ENCODE measurements around the gene SIRT6. TPM values are rescaled to one million over a fixed set of nuclear protein-coding genes. Genes with fewer than 3 reads are reported as not detected.
A peak's percentile ranks its signal among the peaks of the same experiment; 100 is the strongest.

The SIRT6 gene
- total RNA-seq, 1 experiment from 2014 or later: 22.9 TPM

GRCh38 chr19:4186087-4186993 is 4.0 kb upstream of the SIRT6 start:
- H3K27me3 Mint-ChIP-seq (ENCODE audit: unreplicated experiment): peaks cover 28% of the 10 kb centered on the region
- H3K4me1 Mint-ChIP-seq (ENCODE audit: low read depth, unreplicated experiment): peaks cover 2% of the 10 kb centered on the region
- no peak overlapping the region for H3K27ac Mint-ChIP-seq (ENCODE audit: unreplicated experiment)
- CTCF ChIA-PET: interaction anchor here (0.6 to 1.0 kb wide), 2 partner anchors 46 to 334 kb away, joined by 3 read pairs; no protein-coding TSS in a partner anchor
- peak; percentile 85 for DNase-seq
- H3K4me3 Mint-ChIP-seq (ENCODE audit: low read depth, unreplicated experiment): no peak overlapping the region
- peaks cover 20% of the 10 kb centered on the region for H3K36me3 Mint-ChIP-seq (ENCODE audit: insufficient read depth, unreplicated experiment)
- no peaks in the 10 kb centered on the region for H3K9me3 Mint-ChIP-seq (ENCODE audit: low read depth, unreplicated experiment)
- BruUV-seq (replicated peaks): no TSS peak
- intact Hi-C loops (cut with micrococcal nuclease; ENCODE audit: unreplicated experiment): loop anchor here (10.0 kb wide), 1 partner anchor 132 kb away; no protein-coding TSS in a partner anchor
- TF ChIP-seq, protein P1, sequence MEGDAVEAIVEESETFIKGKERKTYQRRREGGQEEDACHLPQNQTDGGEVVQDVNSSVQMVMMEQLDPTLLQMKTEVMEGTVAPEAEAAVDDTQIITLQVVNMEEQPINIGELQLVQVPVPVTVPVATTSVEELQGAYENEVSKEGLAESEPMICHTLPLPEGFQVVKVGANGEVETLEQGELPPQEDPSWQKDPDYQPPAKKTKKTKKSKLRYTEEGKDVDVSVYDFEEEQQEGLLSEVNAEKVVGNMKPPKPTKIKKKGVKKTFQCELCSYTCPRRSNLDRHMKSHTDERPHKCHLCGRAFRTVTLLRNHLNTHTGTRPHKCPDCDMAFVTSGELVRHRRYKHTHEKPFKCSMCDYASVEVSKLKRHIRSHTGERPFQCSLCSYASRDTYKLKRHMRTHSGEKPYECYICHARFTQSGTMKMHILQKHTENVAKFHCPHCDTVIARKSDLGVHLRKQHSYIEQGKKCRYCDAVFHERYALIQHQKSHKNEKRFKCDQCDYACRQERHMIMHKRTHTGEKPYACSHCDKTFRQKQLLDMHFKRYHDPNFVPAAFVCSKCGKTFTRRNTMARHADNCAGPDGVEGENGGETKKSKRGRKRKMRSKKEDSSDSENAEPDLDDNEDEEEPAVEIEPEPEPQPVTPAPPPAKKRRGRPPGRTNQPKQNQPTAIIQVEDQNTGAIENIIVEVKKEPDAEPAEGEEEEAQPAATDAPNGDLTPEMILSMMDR (IDR thresholded peaks at IDR 0.05; ENCODE audit: unreplicated experiment): peak; percentile 83

GRCh38 chr19:4185413-4186086 is 3.2 kb upstream of the SIRT6 start:
- peaks cover 8% of the 10 kb centered on the region for H3K4me1 Mint-ChIP-seq (ENCODE audit: low read depth, unreplicated experiment)
- CTCF ChIA-PET: no interaction called here
- H3K36me3 Mint-ChIP-seq (ENCODE audit: insufficient read depth, unreplicated experiment): peaks cover 28% of the 10 kb centered on the region
- H3K4me3 Mint-ChIP-seq (ENCODE audit: low read depth, unreplicated experiment): no peak overlapping the region
- TF ChIP-seq, protein P1 (IDR thresholded peaks at IDR 0.05; ENCODE audit: unreplicated experiment): no peak
- intact Hi-C loops (cut with micrococcal nuclease; ENCODE audit: unreplicated experiment): loop anchor here (10.0 kb wide), 1 partner anchor 131 kb away; no protein-coding TSS in a partner anchor
- no TSS peak for BruUV-seq (replicated peaks)
- DNase-seq: no peak
- peaks cover 28% of the 10 kb centered on the region for H3K27me3 Mint-ChIP-seq (ENCODE audit: unreplicated experiment)
- no peak overlapping the region for H3K27ac Mint-ChIP-seq (ENCODE audit: unreplicated experiment)
- H3K9me3 Mint-ChIP-seq (ENCODE audit: low read depth, unreplicated experiment): no peaks in the 10 kb centered on the region

- intact Hi-C loops (cut with micrococcal nuclease; ENCODE audit: unreplicated experiment): loop anchor here (5.0 to 10.0 kb wide), 2 partner anchors 43 to 130 kb away; no protein-coding TSS in a partner anchor
- Mint-ChIP-seq H3K4me3 (ENCODE audit: low read depth, unreplicated experiment) (no peak overlapping the region), H3K4me1 (ENCODE audit: low read depth, unreplicated experiment) (peaks cover 8% of the 10 kb centered on the region), H3K9me3 (ENCODE audit: low read depth, unreplicated experiment) (no peaks in the 10 kb centered on the region), H3K36me3 (ENCODE audit: insufficient read depth, unreplicated experiment) (peaks cover 35% of the 10 kb centered on the region), H3K27ac (ENCODE audit: unreplicated experiment) (no peak overlapping the region), H3K27me3 (ENCODE audit: unreplicated experiment) (peaks cover 28% of the 10 kb centered on the region)
- TF ChIP-seq, protein P1 (IDR thresholded peaks at IDR 0.05; ENCODE audit: unreplicated experiment): no peak
- no TSS peak for BruUV-seq (replicated peaks)
- DNase-seq: no peak
- CTCF ChIA-PET: no interaction called here
These were observed 2.5 kb upstream of the SIRT6 start for GRCh38 chr19:4184718-4185352.

DNA sequence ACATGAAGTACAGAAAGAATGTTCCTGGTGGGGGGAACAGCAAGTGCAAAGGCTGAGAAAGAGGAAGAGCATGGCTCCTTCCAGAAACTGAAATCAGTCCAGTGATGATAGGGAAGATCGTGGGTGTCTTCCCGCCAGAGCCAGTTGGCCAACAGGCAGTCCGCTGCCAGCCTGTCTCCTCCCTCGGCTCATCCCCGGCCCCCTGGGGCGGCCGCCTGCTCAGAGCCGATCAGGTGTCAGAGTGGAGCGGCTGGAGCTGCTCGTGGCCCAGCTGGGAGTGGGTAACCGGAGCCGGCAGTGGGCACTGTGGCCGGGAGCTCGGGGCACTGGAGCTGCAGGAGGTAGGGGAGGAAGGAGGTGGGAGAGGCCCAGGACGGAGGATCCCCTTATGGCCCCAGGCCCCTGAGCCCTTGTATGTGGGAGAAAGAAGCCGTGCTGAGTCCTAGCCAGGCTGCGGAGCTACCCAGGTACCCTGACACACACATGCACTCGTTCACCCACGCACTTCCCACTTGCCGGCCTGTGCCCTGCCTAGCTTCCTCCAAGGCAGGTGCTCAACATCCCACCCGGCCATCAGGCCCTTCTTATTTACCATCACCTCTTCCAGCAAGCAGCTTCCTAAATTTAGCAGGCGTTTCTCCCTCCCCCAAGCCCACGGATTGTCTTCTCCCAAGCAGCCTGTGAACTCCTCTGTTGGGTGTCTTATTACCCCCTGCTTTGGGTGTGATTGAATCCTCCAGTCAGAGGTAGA is 1.8 kb upstream of the SIRT6 start:
- H3K4me3 Mint-ChIP-seq (ENCODE audit: low read depth, unreplicated experiment): no peak overlapping the region
- BruUV-seq (replicated peaks): no TSS peak
- H3K36me3 Mint-ChIP-seq (ENCODE audit: insufficient read depth, unreplicated experiment): peaks cover 40% of the 10 kb centered on the region
- H3K9me3 Mint-ChIP-seq (ENCODE audit: low read depth, unreplicated experiment): no peaks in the 10 kb centered on the region
- H3K4me1 Mint-ChIP-seq (ENCODE audit: low read depth, unreplicated experiment): peaks cover 8% of the 10 kb centered on the region
- intact Hi-C loops (cut with micrococcal nuclease; ENCODE audit: unreplicated experiment): loop anchor here (5.0 to 10.0 kb wide), 2 partner anchors 42 to 129 kb away; no protein-coding TSS in a partner anchor
- no peak for DNase-seq
- TF ChIP-seq, protein P1 (IDR thresholded peaks at IDR 0.05; ENCODE audit: unreplicated experiment): no peak
- CTCF ChIA-PET: no interaction called here
- H3K27me3 Mint-ChIP-seq (ENCODE audit: unreplicated experiment): peaks cover 28% of the 10 kb centered on the region
- no peak overlapping the region for H3K27ac Mint-ChIP-seq (ENCODE audit: unreplicated experiment)

Data from Calu3 (cell line).